Epithelial cell of esophagus (primary cell): Measurements from ENCODE around the gene PLA2G4A.

ENCODE experiments used
- DNase-seq: peaks from one replicate; pipeline ENCODE4 v3.0.0; 2010; ENCODE audit warnings: low read depth
- H3K4me3 ChIP-seq: 2 replicates; pipeline ENCODE4 v1.5.1; 2011; ENCODE audit warnings: mild to moderate bottlenecking, low read length, control low read depth
- CTCF ChIP-seq: IDR thresholded peaks from 2 replicates; pipeline ENCODE4 v1.5.1; 2011; ENCODE audit warnings: low read depth, mild to moderate bottlenecking, low read length, control low read depth, inconsistent platforms; ENCODE audit not compliant: insufficient read depth; ENCODE audit errors: missing control alignments

PLA2G4A gene

DNA sequence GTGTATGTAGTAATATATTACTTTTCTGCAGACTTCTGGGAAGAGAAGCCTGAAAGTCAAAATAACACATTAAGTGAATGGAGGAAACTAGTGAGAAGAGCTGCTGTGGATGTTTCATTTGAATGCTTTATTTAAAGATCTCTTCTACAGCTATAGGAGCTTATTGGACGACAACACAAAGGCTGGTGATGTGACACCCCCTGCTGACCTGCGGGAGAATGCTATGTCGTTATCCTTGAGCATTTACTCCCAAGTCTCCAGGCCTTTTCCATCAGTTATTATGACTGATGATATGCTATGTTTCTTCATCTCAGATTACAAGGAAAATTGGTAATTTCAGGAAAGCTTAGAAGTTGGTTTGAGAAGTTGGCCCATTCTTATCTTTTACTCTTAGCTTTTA is 22.3 kb upstream of the PLA2G4A start:
- peak; percentile 70 for DNase-seq
- H3K4me3 ChIP-seq, result no peak overlapping the region
- peak; percentile 43 for TF ChIP-seq CTCF

GRCh38 chr1:186807163-186807562 is 21.6 kb upstream of the PLA2G4A start:
- H3K4me3 ChIP-seq, result no peak overlapping the region
- TF ChIP-seq CTCF, result no peak
- no peak for DNase-seq

DNA sequence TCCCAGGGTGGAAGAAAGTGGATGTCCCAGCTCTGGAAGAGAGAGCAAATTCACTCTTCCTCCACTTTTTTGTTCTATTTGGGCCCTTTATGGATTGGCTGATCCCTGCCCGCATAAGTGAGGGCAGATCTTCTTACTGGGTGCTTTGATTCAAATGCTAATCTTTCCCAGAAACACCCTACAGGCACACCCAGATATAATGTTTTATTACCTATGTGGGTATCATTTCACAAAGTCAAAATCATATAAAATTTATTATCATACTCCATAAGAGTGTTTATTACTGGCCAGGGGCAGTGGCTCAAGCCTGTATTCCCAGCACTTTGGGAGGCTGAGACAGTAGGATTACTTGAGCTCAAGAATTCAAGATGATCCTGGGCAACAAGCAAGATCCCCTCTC is 16.9 kb upstream of the PLA2G4A start:
- no peak for DNase-seq
- no peak for TF ChIP-seq CTCF
- H3K4me3 ChIP-seq, result no peak overlapping the region

GRCh38 chr1:186812570-186812969 is 16.2 kb upstream of the PLA2G4A start:
- no peak overlapping the region for H3K4me3 ChIP-seq
- TF ChIP-seq CTCF, result no peak
- no peak for DNase-seq

DNA sequence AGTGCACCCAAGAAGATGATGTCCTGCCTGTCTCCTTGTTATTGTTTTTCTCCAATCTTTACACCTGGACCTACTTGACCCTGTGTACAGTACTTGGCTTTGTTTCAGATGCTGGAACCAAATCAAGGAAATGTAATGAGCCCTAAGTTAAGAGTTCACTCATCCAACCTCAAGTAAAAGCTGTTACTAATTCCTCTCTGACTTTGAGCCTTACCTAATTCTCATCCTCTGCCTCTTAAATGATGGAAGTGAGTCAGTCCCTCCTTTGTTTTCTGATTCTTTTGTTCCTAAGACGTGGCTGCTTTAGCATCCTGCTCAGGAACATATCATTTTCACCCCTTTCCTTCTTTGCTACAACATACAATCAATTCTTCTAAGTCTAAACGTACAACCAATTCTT is 15.3 kb upstream of the PLA2G4A start:
- no peak for TF ChIP-seq CTCF
- DNase-seq, result peak; percentile 59

DNA sequence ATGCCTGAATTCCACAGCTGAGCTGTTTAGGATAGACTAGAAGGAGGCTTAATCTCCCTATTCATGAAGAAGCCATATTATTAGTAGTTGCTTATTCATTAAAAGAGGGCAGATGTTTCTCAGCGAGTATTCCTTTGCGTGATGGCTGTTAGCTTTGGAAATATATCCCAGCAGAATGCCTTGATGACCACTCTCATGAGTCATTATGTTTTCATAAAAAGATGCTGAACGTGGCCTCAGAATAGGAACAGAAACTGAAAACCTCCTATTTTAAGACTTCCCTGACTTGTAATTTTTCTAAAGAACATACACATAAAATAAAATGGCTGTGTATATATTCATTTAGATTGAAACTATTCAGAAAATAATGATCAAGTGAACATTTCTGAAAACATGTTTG is 9.6 kb upstream of the PLA2G4A start:
- no peak overlapping the region for H3K4me3 ChIP-seq
- DNase-seq, result peak; percentile 13
- no peak for TF ChIP-seq CTCF

More for the DNA sequence above, 15.3 kb upstream of the PLA2G4A start:
- no peak overlapping the region for H3K4me3 ChIP-seq

DNA sequence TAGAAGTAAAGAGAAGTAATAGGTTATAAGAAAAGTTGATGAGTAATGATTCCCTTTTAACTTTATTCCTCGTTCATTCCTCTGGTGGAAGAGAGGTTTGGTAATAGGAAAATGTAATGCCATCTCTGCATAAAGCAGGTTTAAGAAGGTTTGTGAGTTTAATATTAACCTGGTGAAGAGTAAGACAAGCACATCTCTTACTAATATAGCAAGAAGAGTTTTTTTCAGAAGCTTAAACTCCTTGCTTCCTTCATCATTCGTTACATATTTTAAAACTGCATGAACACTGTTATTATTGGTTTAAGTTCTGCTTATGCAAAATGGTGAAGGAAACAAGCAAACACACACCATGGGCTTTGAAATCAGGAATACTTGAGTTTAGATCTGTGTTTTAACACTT is 9.2 kb upstream of the PLA2G4A start:
- TF ChIP-seq CTCF, result no peak
- DNase-seq, result no peak
- H3K4me3 ChIP-seq, result no peak overlapping the region
